H9 (cell line): ENCODE data around the gene MALRD1. TPM values are rescaled to one million over a fixed set of nuclear protein-coding genes. Genes with fewer than 3 reads are reported as not detected.

Experiments used
- DNase-seq: peaks from one replicate; pipeline ENCODE4 v3.0.0-alpha.2; 2017
- H2AFZ ChIP-seq: one replicate; pipeline ENCODE4 v1.6.1; 2013; ENCODE audit warnings: mild to moderate bottlenecking, low read length, control low read depth, moderate library complexity
- H2AK5ac ChIP-seq: 2 replicates; pipeline ENCODE4 v1.6.1; 2013; ENCODE audit warnings: low read length, control low read depth, mixed read lengths; ENCODE audit not compliant: insufficient read length
- H2BK120ac ChIP-seq: one replicate; pipeline ENCODE4 v1.6.1; 2013; ENCODE audit warnings: low read depth, mild to moderate bottlenecking, low read length, control low read depth, inconsistent platforms; ENCODE audit not compliant: poor library complexity, severe bottlenecking
- H2BK12ac ChIP-seq: 2 replicates; pipeline ENCODE4 v1.6.1; 2013; ENCODE audit warnings: low read length, control low read depth, mixed read lengths, low read depth; ENCODE audit not compliant: insufficient read length
- H2BK15ac ChIP-seq: 2 replicates; pipeline ENCODE4 v1.6.1; 2013; ENCODE audit warnings: low read depth, low read length, control low read depth
- H2BK20ac ChIP-seq: one replicate; pipeline ENCODE4 v1.6.1; 2013; ENCODE audit warnings: low read depth, mild to moderate bottlenecking, low read length, control low read depth, inconsistent platforms; ENCODE audit not compliant: poor library complexity, severe bottlenecking
- H2BK5ac ChIP-seq: 2 replicates; pipeline ENCODE4 v1.6.1; 2013; ENCODE audit warnings: low read length, control low read depth, mixed read lengths; ENCODE audit not compliant: insufficient read length
- H3K14ac ChIP-seq: 2 replicates; pipeline ENCODE4 v1.6.1; 2013; ENCODE audit warnings: low read length, control low read depth; ENCODE audit not compliant: insufficient read depth
- H3K18ac ChIP-seq: 2 replicates; pipeline ENCODE4 v1.6.1; 2013; ENCODE audit warnings: low read depth, mild to moderate bottlenecking, mixed read lengths, low read length, control low read depth; ENCODE audit not compliant: insufficient read length
- H3K23ac ChIP-seq: 2 replicates; pipeline ENCODE4 v1.6.1; 2013; ENCODE audit warnings: low read length, control low read depth, mixed read lengths, low read depth; ENCODE audit not compliant: insufficient read length
- H3K23me2 ChIP-seq: 2 replicates; pipeline ENCODE4 v1.6.1; 2013; ENCODE audit warnings: low read depth, mild to moderate bottlenecking, mixed read lengths, low read length, control low read depth; ENCODE audit not compliant: insufficient read length, poor library complexity, severe bottlenecking
- H3K27ac ChIP-seq: 2 replicates; pipeline ENCODE4 v1.5.1; 2013; ENCODE audit warnings: low read length, control low read depth, mixed read lengths, low read depth; ENCODE audit not compliant: insufficient read length
- H3K27me3 ChIP-seq: 2 replicates; pipeline ENCODE4 v1.6.1; 2013; ENCODE audit warnings: low read length, control low read depth, inconsistent platforms; ENCODE audit not compliant: insufficient read depth
- H3K4ac ChIP-seq: 2 replicates; pipeline ENCODE4 v1.6.1; 2013; ENCODE audit warnings: low read depth, mild to moderate bottlenecking, control low read depth, inconsistent platforms, low read length, moderate library complexity
- H3K4me1 ChIP-seq: 2 replicates; pipeline ENCODE4 v1.6.1; 2013; ENCODE audit warnings: low read length, control low read depth, inconsistent platforms; ENCODE audit not compliant: insufficient read depth
- H3K4me2 ChIP-seq: 2 replicates; pipeline ENCODE4 v1.6.1; 2013; ENCODE audit warnings: low read length, control low read depth, mixed read lengths; ENCODE audit not compliant: insufficient read length, insufficient read depth
- H3K56ac ChIP-seq: 2 replicates; pipeline ENCODE4 v1.6.1; 2013; ENCODE audit warnings: low read depth, mild to moderate bottlenecking, mixed read lengths, low read length, control low read depth; ENCODE audit not compliant: insufficient read length
- H3K79me1 ChIP-seq: 2 replicates; pipeline ENCODE4 v1.6.1; 2013; ENCODE audit warnings: low read depth, mild to moderate bottlenecking, moderate library complexity, low read length, control low read depth, inconsistent platforms; ENCODE audit not compliant: insufficient read depth, poor library complexity, severe bottlenecking
- H3K79me2 ChIP-seq: 2 replicates; pipeline ENCODE4 v1.6.1; 2013; ENCODE audit warnings: low read length, control low read depth, inconsistent platforms; ENCODE audit not compliant: insufficient read depth
- H3K9ac ChIP-seq: 2 replicates; pipeline ENCODE4 v1.6.1; 2013; ENCODE audit warnings: low read length, control low read depth, mixed read lengths; ENCODE audit not compliant: insufficient read length; ENCODE audit errors: extremely low read depth
- H3K9me3 ChIP-seq: one replicate; pipeline ENCODE4 v1.6.1; 2013; ENCODE audit warnings: low read depth, low read length, inconsistent platforms; ENCODE audit not compliant: control insufficient read depth
- H3T11ph ChIP-seq: one replicate; pipeline ENCODE4 v1.6.1; 2013; ENCODE audit warnings: mild to moderate bottlenecking, low read length, control low read depth, inconsistent platforms
- H4K20me1 ChIP-seq: one replicate; pipeline ENCODE4 v1.6.1; 2013; ENCODE audit not compliant: control insufficient read depth, insufficient read length, insufficient read depth
- H4K5ac ChIP-seq: 2 replicates; pipeline ENCODE4 v1.6.1; 2013; ENCODE audit warnings: low read depth, mild to moderate bottlenecking, mixed read lengths, low read length, control low read depth; ENCODE audit not compliant: insufficient read length
- H4K8ac ChIP-seq: replicated peaks from 2 replicates; pipeline ENCODE4 v1.6.1; 2013; ENCODE audit warnings: low read length, control low read depth, mixed read lengths, low read depth; ENCODE audit not compliant: insufficient read length
- H4K91ac ChIP-seq: 2 replicates; pipeline ENCODE4 v1.6.1; 2013; ENCODE audit warnings: low read depth, mild to moderate bottlenecking, moderate library complexity, mixed read lengths, low read length, control low read depth; ENCODE audit not compliant: insufficient read length
- H3K27ac Mint-ChIP-seq, 3 experiments: 2 replicates in 2 of 3; 3 replicates in 1 of 3; pipeline ENCODE4 v1.8.0; 2020 to 2021; ENCODE audit warnings: mixed read lengths in 3 of 3, mild to moderate bottlenecking in 1 of 3, moderate library complexity in 1 of 3
- H3K27me3 Mint-ChIP-seq: 2 replicates; pipeline ENCODE4 v1.8.0; 2021; ENCODE audit warnings: low read depth, mild to moderate bottlenecking, moderate library complexity, mixed read lengths
- H3K36me3 Mint-ChIP-seq, 3 experiments: 2 replicates in 2 of 3; 3 replicates in 1 of 3; pipeline ENCODE4 v1.8.0; 2020 to 2021; ENCODE audit warnings: low read depth in 3 of 3, mixed read lengths in 3 of 3; ENCODE audit not compliant: insufficient read depth in 1 of 3
- H3K4me1 Mint-ChIP-seq, 2 experiments: 2 replicates each; pipeline ENCODE4 v1.8.0; 2020; ENCODE audit warnings: mixed read lengths in 2 of 2
- H3K4me3 Mint-ChIP-seq, 2 experiments: 2 replicates in 1 of 2; 3 replicates in 1 of 2; pipeline ENCODE4 v1.8.0; 2020 to 2021; ENCODE audit warnings: mild to moderate bottlenecking in 2 of 2, mixed read lengths in 2 of 2, moderate library complexity in 1 of 2
- H3K9me3 Mint-ChIP-seq, 2 experiments: 2 replicates in 1 of 2; 3 replicates in 1 of 2; pipeline ENCODE4 v1.8.0; 2020; ENCODE audit warnings: mild to moderate bottlenecking in 2 of 2, mixed read lengths in 2 of 2, moderate library complexity in 1 of 2
- CTCF ChIP-seq: fragments of 200-600 bp; sonication (generic); conservative IDR thresholded peaks from 3 replicates; pipeline ENCODE4 v1.8.0; 2021; ENCODE audit warnings: antibody characterized with exemption, mild to moderate bottlenecking
- WGBS: extraction: QIAGEN DNeasy Blood & Tissue Kit; methylation state at CpG from one replicate; pipeline ENCODE4 v1.1.7; 2013; ENCODE audit warnings: missing lambda C conversion rate, low lambda C conversion rate, mixed read lengths; ENCODE audit not compliant: insufficient read length; ENCODE audit errors: extremely low coverage; 5-methylcytosine and 5-hydroxymethylcytosine counted together
- total RNA-seq: library from RNA; stranded (reverse); gene quantifications from 2 replicates; pipeline ENCODE4 v1.2.1, GENCODE V29; 2021

Gene MALRD1
- total RNA-seq, 1 experiment from 2014 or later, result 0.20 TPM

GRCh38 chr10:19347621-19348020, 299.0 kb downstream of the MALRD1 start:
- Histone ChIP-seq H2AK5ac (no peak overlapping the region), H2AFZ (no peak overlapping the region), H3K79me1 (no peaks in the 10 kb centered on the region), H3K14ac (no peak overlapping the region), H3K9ac (no peak overlapping the region), H4K91ac (no peak overlapping the region), H3K4me2 (no peak overlapping the region), H3K9me3 (no peaks in the 10 kb centered on the region), H3K4me1 (no peaks in the 10 kb centered on the region), H4K20me1 (no peaks in the 10 kb centered on the region), H3K27ac (no peak overlapping the region), H3K56ac (no peak overlapping the region), H2BK120ac (no peak overlapping the region), H3K79me2 (no peaks in the 10 kb centered on the region), H4K8ac (no peak overlapping the region), H3T11ph (no peak overlapping the region), H3K4ac (no peak overlapping the region), H3K23me2 (no peaks in the 10 kb centered on the region), H2BK20ac (no peak overlapping the region), H2BK12ac (no peak overlapping the region), H2BK15ac (no peak overlapping the region), H4K5ac (no peak overlapping the region), H3K18ac (no peak overlapping the region), H3K27me3 (no peaks in the 10 kb centered on the region), H2BK5ac (no peak overlapping the region), H3K23ac (no peak overlapping the region)
- Mint-ChIP-seq H3K36me3 (no peaks in the 10 kb centered on the region), H3K27ac (no peak overlapping the region), H3K27me3 (no peaks in the 10 kb centered on the region), H3K4me1 (no peaks in the 10 kb centered on the region), H3K9me3 (no peaks in the 10 kb centered on the region), H3K4me3 (no peak overlapping the region)
- TF ChIP-seq CTCF, result peak; percentile 65
- no peak for DNase-seq
- no CpG with 5 or more reads among the region's 2 CpGs for WGBS
